Camera-type eye (tissue), 1 donor: ENCODE results near the gene GLB1L2. TPM values are rescaled to one million over a fixed set of nuclear protein-coding genes. Genes with fewer than 3 reads are reported as not detected.

Experiments used
- total RNA-seq: library from RNA; depleted of rRNA; stranded (reverse); fragments of >200 nt; gene quantifications from one replicate; pipeline ENCODE4 v1.2.3, GENCODE V29; 2014

GLB1L2 gene, protein sequence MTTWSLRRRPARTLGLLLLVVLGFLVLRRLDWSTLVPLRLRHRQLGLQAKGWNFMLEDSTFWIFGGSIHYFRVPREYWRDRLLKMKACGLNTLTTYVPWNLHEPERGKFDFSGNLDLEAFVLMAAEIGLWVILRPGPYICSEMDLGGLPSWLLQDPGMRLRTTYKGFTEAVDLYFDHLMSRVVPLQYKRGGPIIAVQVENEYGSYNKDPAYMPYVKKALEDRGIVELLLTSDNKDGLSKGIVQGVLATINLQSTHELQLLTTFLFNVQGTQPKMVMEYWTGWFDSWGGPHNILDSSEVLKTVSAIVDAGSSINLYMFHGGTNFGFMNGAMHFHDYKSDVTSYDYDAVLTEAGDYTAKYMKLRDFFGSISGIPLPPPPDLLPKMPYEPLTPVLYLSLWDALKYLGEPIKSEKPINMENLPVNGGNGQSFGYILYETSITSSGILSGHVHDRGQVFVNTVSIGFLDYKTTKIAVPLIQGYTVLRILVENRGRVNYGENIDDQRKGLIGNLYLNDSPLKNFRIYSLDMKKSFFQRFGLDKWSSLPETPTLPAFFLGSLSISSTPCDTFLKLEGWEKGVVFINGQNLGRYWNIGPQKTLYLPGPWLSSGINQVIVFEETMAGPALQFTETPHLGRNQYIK
- total RNA-seq = 8.7 TPM

DNA sequence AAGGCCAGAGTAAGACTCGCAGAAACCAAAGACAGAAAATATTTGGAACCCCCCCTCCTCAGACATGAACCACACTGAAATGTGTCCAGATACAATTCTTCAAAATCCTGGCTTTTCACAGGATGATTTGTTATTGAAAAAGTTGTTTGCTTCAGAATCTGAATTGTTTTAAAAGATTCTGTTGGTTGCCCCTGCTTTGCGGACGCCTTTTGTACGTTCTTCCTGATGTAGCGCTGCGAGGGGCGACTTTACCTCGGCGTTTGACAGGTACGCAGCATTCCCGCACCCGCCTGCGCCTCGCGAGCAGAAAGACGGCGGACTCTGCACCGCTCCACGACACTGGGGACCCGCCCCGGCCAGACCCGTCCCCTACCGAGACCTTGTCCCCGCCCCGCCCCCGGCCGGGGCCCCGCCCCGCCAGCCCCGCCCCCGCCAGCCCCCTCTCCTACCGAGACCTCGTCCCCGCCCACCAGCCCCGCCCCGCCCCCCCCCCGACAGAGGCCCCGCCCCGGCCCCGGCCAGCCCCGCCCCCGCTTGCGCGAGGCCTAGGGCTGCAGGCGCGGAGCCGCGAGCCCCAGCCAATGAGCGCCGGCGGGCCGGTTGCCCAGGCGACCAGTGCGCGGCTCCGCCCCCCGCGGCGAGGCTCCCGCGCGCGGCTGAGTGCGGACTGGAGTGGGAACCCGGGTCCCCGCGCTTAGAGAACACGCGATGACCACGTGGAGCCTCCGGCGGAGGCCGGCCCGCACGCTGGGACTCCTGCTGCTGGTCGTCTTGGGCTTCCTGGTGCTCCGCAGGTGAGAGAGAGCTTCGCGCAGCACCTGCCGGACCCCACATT is at the start of gene GLB1L2:
Gene GLB1L2 (plus strand): TSS at position 635 of the 835 bp plus-strand sequence. CDS start 74 bp downstream, at position 709.

DNA sequence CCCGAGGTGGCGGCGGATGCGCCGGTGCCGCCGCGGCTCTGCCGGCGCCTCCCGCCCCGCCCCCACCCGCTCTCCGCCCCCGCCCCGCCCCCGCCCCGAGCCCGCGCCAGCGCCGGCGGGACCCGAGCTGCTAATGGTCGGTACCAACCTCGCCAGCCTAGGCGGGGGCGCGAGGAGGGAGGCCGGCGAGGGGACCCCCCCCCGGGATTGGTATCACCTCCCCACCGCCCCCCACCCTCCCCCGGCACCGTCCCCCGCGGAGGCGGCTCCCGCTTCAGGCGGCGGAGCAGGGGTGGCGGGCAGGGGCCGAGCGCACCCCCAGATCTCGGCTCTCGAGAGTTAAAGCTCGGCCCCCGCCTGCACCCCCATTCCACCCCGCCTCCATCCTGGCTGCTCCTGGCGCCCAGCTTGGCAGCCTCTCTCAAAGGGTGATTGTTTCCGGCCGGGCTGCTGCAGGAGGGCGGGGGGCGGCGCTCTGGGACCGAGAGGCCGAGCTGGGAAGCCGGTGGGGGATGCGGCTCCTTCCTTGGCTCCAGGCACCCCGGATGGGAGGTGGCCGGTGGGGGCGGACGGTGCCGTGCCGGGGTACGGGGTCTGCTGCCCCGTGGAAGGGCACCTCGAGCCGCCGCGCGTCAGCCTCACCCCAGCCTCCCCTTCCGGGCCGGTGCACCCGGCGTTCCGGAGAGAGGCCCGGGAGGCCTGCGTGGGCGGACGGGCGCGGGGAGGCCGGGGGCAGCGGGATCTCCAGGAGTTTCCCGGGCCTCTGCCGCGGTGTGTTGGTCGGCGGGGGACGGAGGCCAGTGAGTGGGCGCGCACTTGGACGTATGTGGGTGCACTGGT is 80.6 kb downstream of the GLB1L2 start, which contains the start of gene B3GAT1:
Gene B3GAT1 (minus strand): TSS at position 40 of the 840 bp plus-strand sequence. CDS start 24,583 bp downstream, outside the sequence.

Other genes starting within 250 kb of the GLB1L2 start
- 26.9 TPM for gene NCAPD3, start 108.0 kb upstream of the GLB1L2 start, total RNA-seq
- 55.9 TPM for gene VPS26B, start 107.3 kb upstream of the GLB1L2 start, total RNA-seq
- 57.5 TPM for gene THYN1, start 78.6 kb upstream of the GLB1L2 start, total RNA-seq
- 33.5 TPM for gene ACAD8, start 78.4 kb upstream of the GLB1L2 start, total RNA-seq
- gene GLB1L3, start 55.6 kb upstream of the GLB1L2 start, total RNA-seq = 0.71 TPM
- 19.8 TPM for gene B3GAT1, start 80.3 kb downstream of the GLB1L2 start, total RNA-seq